DMS79 (cell line): Measurements from ENCODE around the gene XYLB.

Experiments used
- DNase-seq: peaks from one replicate; lab custom pipeline; 2025; lab: John Stamatoyannopoulos, UW

XYLB gene

GRCh38 chr3:38454884-38455638, 108.5 kb downstream of the XYLB start:
- peak; percentile 64 for DNase-seq

GRCh38 chr3:38455639-38456430, 109.2 kb downstream of the XYLB start:
- DNase-seq: peak; percentile 64

- DNase-seq: no peak
These were observed 110.8 kb downstream of the XYLB start for GRCh38 chr3:38457111-38458003.

- DNase-seq: no peak
These were observed 112.4 kb downstream of the XYLB start for GRCh38 chr3:38458796-38459498.

- DNase-seq: no peak
These were observed 113.0 kb downstream of the XYLB start for GRCh38 chr3:38459499-38460048.

GRCh38 chr3:38460377-38461270, 114.0 kb downstream of the XYLB start:
- no peak for DNase-seq
